ENCODE data around the gene IFI27L1. TPM values are rescaled to one million over a fixed set of nuclear protein-coding genes. Genes with fewer than 3 reads are reported as not detected.

IFI27L1 gene
- total and polyA plus RNA-seq, 2 of the 13 experiments (the other 11 are each of a cell fraction or from before 2014, with no cell fraction given) = 11.9 to 19.0 TPM

DNA sequence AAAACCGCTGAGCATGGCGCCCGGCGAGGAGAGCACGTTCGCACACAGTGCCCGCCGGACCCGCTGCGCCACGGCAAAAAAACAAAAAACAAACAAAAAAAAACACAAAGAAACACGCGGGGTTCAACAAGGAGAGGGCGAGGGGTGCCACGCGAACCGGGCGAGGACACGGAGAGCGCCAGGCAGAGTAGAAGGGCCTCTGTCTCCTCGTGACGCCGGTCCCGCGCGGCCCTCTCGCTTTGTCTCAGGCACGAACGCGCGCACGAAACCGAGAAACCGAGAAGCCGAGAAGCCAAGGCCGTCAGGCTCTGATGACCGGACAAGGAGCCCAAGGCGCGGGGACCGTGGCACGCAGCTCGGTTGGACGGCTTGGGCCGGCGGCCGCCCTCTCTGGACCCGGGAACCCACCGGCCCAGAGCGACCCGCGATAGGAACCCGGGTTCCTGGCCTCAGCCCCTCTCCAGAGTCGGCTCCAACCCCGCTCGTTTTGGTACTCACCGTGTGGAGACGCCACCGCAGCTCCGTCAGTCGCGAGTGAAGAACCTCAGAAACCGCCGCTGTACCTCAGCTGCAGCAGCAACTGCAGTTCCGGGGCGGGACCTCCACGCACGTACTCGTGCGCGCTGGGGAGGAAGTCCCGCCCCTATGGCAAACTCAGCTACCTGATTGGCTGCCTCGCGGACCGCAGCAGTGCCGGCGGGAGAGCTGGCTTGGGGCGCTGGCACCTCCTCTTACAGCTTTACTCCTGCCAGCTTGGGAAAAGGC is at the start of gene IFI27L1, which contains the start of gene DDX24 (continued):
- no peak for TF ChIP-seq ZFP37 (CRISPR knock-in tag; IDR thresholded peaks at IDR 0.05; ENCODE audit: borderline replicate concordance)
- peak; percentile 48; the same call in 1 of the 2 replicates for TF ChIP-seq ATF7-NPFF (CRISPR knock-in tag; IDR thresholded peaks at IDR 0.05; ENCODE audit: low read depth)
- no peak for TF ChIP-seq ZNF264 (CRISPR knock-in tag; IDR thresholded peaks at IDR 0.05)
- peak; percentile 43; the same call in 1 of the 2 replicates for TF ChIP-seq ZNF547 (CRISPR knock-in tag; IDR thresholded peaks at IDR 0.05)
- TF ChIP-seq TEAD2 (CRISPR knock-in tag; IDR thresholded peaks at IDR 0.05) = no peak
- TF ChIP-seq CCDC6 (CRISPR knock-in tag; IDR thresholded peaks at IDR 0.05) = peak; percentile 73; the same call in 1 of the 2 replicates
- no peak for TF ChIP-seq PHF5A (CRISPR knock-in tag; IDR thresholded peaks at IDR 0.05; ENCODE audit: low read depth, unreplicated experiment)
- TF ChIP-seq SATB2 (CRISPR knock-in tag; IDR thresholded peaks at IDR 0.05) = peak; percentile 16; the same call in 1 of the 2 replicates
- no peak for TF ChIP-seq ZNF329 (CRISPR knock-in tag; IDR thresholded peaks at IDR 0.05; ENCODE audit: low read depth)
- TF ChIP-seq ZBTB2 (CRISPR knock-in tag; IDR thresholded peaks at IDR 0.05; ENCODE audit: low read depth) = no peak
- TF ChIP-seq HDAC6 (IDR thresholded peaks at IDR 0.05; ENCODE audit: low read depth, low read length) = no peak
- TF ChIP-seq MIXL1 (CRISPR knock-in tag; IDR thresholded peaks at IDR 0.05) = no peak
- TF ChIP-seq SIX4 (CRISPR knock-in tag; IDR thresholded peaks at IDR 0.05) = no peak
- peak; percentile 57 for TF ChIP-seq SALL1 (CRISPR knock-in tag; IDR thresholded peaks at IDR 0.05)
- no peak for TF ChIP-seq ZNF614 (CRISPR knock-in tag; IDR thresholded peaks at IDR 0.05; ENCODE audit: borderline replicate concordance)
- 0 out of 2 replicates have a peak, but pooled peaks have one; percentile 18 for TF ChIP-seq SKIL (CRISPR knock-in tag; IDR thresholded peaks at IDR 0.05; ENCODE audit: borderline replicate concordance)
- no peak for TF ChIP-seq ZNF780A (CRISPR knock-in tag; IDR thresholded peaks at IDR 0.05)
- peak; percentile 47; the same call in 1 of the 2 replicates for TF ChIP-seq ZNF350 (CRISPR knock-in tag; IDR thresholded peaks at IDR 0.05; ENCODE audit: borderline replicate concordance, low read depth)
- TF ChIP-seq ZNF564 (CRISPR knock-in tag; IDR thresholded peaks at IDR 0.05) = no peak
- no peak for TF ChIP-seq TOPORS (CRISPR knock-in tag; IDR thresholded peaks at IDR 0.05)
- TF ChIP-seq, protein P1, sequence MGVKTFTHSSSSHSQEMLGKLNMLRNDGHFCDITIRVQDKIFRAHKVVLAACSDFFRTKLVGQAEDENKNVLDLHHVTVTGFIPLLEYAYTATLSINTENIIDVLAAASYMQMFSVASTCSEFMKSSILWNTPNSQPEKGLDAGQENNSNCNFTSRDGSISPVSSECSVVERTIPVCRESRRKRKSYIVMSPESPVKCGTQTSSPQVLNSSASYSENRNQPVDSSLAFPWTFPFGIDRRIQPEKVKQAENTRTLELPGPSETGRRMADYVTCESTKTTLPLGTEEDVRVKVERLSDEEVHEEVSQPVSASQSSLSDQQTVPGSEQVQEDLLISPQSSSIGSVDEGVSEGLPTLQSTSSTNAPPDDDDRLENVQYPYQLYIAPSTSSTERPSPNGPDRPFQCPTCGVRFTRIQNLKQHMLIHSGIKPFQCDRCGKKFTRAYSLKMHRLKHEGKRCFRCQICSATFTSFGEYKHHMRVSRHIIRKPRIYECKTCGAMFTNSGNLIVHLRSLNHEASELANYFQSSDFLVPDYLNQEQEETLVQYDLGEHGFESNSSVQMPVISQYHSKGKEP (CRISPR knock-in tag; IDR thresholded peaks at IDR 0.05) = no peak
- TF ChIP-seq ZNF260 (CRISPR knock-in tag; IDR thresholded peaks at IDR 0.05; ENCODE audit: borderline replicate concordance, low read depth) = no peak
